HG03558 (cell line): Measurements from ENCODE around the gene NDUFV2.
A peak's percentile ranks its signal among the peaks of the same experiment; 100 is the strongest.
"Not testable (repeated sequence)": the region's sequence is repeated elsewhere in the genome, so short reads cannot be mapped to it uniquely, and the experiment has no call there.

Experiments
- ATAC-seq: cut with Tn5 transposase; IDR thresholded peaks from one replicate; pipeline ENCODE4 v1.9.1; 2021; ENCODE audit warnings: moderate number of reproducible peaks; ENCODE audit not compliant: unreplicated experiment; ENCODE audit errors: extremely low read depth

NDUFV2 gene

DNA sequence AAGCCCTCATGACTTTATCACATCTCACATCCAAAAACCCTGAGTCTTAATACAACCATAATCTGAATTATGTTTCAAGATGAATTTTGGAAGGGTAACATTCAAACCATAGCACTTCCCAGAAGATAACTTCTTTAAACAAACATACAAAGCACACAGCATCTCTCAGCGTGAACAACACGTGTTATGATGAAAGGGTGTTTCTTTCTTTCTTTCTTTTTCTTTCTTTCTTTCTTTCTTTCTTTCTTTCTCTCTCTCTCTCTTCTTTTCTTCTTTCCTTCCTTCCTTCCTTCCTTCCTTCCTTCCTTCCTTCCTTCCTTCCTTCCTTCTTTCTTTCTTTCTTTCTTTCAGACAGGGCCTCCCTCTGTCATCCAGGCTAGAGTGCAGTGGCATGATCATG, 13.8 kb upstream of the NDUFV2 start:
- ATAC-seq: not testable (repeated sequence)

DNA sequence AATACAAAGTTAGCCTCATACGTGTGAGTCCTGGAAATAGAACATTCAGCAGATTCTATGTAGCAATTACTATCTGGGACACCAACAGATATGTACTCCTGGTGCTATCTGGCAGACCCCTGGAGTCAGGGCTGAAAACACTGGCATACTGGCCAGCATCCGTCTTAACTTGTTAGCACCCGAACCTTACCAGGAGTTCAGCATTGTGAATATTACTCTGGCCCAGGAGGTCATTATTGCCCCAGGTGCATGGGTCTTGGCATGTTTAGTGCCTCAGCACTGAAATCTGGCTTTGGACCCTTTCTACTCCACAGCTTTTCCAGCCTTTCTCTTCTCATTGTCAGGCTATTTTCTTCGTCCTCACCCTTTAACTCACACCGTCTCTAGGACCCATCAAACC, 11.9 kb upstream of the NDUFV2 start:
- ATAC-seq: no peak

DNA sequence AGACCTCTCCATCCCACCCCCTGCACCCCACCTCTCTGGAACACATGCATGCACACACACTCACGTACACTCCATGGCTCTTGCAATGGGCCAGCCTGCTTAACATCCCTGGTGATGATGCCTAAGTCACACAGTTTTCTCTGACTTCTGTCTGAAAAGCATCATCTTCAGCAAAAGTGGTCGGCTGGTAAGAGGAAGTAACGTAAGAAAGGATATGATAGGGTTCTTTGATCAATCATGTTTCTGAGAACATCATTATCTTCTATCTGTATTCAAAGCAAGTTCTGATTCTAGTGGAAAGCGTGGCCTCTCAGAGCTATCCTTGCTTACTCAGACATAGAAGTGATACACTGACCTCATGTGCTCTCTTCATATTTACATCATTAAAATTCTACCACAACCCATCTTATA, 11.4 kb upstream of the NDUFV2 start:
- no peak for ATAC-seq

DNA sequence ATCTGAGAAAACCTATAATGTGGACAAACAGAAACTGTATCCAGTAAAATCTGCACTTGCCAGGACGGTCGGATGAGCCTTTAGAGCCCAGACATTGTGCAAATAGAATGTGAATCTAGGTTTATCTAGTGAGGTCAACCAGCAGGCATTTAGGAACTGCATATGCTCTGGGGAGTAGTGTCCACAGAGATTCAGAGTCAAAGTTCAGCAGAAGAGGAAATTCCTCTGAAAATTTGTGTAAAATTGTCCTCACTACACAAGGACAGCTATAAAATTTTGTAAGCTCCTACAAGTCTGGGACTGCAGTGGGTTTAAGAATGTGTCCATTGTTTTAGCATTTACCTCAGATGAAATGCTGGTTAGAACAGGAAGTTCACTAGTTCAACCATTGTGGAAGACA, 9.8 kb upstream of the NDUFV2 start:
- ATAC-seq: no peak

DNA sequence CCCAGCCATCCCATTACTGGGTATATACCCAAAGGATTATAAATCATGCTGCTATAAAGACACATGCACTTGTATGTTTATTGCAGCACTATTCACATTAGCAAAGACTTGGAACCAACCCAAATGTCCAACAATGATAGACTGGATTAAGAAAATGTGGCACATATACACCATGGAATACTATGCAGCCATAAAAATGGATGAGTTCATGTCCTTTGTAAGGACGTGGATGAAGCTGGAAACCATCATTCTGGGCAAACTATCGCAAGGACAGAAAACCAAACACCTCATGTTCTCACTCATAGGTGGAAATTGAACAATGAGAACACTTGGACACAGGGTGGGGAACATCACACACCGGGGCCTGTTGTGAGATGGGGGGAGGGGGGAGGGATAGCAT, 9.4 kb upstream of the NDUFV2 start:
- ATAC-seq: not testable (repeated sequence)

DNA sequence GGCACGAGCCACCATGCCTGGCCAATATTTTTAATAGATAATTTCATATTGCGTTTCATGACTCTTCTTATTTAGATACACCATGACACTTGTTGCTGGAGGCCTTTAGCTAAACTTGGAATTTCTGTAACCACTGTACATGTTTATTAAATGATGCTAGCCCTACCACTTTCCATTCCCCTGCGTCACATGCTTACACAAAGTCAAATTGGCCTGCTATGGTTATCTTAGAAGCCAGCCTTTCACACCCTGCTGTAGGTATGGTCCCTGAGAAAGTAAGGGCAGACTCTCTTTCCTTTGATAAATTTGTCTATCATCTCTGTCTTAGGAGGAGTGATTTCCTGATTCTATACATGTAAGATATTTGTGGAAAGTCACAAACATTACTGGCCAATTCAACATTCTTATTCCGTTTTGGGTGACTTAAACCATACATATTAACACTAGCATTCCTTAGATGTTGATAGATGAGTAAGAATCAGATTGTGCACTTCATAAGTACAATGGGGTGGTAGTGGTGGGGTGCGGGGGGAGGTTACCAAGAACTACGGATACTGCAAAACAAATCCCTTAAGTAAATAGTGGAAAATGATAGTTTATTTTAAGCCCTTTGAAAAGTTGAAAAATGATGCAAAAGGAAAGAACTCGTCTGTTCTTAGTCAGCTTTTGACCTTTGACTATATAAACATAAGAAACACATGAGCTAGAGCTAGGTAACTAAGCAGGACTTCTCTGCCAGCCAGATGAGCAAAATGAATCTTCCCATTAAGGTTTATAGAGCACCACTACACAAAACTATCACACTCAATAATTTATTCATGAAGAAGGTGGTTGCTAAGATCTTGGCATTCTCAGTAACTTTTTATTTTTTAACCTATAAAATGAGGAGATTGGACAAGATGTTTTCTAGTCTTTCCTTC, 7.9 kb upstream of the NDUFV2 start:
- no peak for ATAC-seq

DNA sequence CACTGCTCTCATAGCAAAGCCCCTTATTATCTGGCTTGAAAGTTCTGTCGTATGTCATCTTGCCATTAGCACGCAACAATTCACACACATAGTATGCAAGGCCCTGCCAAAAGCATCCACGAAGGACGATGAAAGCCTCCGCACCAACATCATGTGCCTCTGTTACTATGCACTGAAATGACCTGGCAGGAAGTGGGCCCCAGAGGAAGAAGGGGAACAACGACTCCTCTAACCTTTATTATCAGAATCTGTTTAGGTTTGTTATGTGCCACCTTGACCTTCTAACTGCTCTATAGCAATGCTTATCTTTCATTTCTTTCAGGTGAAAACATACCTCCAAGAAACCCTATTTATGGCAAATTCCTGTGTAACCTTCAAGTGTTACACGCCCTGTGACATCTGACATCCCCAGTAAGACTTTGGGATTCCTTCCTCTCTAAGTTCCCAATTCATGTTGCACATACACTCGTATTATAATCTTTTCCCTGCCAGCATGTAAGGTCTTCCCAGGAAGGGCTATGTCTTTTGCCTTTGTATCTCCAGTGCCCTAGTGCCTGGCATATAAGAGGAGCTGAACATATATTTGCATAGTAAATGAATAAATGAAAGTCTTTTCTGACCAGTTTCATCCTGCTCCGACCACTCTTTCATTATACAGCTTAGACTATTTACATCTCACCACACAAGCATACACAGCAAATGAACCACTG, 7.0 kb upstream of the NDUFV2 start:
- ATAC-seq: peak; percentile 62

DNA sequence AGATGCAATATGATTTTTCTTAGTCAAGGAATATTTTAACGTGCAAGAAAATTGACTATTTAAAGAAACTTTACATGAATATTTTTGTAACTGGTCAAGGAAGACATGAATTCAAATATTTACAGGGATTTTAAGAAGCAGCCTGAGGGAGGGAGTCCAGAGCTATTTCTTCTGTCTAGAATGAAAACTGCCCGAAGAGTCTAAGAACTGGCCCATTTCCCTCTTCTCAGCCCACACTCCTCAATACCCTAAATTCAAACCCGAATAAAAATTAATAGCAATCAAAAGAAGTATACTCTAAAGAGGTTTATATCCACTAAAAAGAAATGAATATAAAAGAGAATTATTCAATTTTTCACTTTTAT, 6.5 kb upstream of the NDUFV2 start:
- ATAC-seq: no peak

DNA sequence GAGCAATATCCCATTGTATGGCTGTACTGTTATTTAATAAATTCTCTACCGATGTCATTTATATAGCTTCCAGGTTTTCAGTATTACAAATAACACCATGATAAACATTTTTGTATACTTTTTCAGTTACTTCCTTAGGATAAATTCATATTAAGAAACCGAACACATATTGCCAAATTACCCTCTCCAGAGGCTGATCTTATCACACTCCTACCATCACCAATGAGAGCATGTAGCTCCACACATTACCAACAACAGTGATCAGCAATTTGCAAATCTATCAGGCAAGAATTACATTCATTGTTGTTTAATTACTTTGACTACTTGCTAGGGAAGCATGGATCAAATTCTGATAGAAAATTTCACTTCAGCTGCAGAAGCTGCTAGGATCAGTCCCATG, 5.8 kb upstream of the NDUFV2 start:
- ATAC-seq: no peak

DNA sequence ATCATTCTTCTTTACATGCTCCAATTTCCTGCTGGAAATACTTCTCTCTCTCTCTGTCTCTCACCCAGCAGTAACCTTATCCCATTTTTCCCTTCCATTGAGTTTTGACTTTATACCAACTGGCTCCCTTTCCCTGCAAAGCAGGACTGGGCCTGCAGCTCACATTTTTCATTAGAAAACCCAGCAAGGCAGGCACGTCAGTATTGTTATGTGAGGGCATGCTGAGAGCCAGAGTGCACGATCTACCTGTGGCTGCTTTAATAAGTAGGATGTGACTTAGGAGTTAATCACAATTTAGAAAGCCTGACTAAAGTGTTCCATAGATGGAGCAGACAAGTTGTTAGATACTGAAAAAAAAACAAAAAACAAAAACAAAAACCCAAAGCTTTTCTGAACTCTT, 5.2 kb upstream of the NDUFV2 start:
- no peak for ATAC-seq

DNA sequence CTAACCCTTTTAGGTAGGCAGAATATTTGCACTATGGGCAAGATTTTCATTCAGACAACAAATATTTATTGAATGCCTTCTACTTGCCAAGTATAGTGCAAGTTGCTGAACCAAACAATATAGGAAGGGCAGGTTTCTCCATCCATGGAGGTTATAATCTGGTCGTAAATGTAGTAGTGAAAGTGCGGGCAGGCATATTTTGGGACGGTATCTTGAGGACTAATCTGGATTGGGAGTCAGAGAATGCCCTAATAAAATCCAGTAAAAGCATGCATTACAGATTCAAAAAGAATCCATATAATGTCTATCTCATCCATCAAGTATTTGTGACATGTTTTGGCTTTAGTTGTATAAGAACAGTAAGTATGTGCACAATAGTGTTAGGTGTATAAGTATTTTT, 1.7 kb upstream of the NDUFV2 start:
- no peak for ATAC-seq

DNA sequence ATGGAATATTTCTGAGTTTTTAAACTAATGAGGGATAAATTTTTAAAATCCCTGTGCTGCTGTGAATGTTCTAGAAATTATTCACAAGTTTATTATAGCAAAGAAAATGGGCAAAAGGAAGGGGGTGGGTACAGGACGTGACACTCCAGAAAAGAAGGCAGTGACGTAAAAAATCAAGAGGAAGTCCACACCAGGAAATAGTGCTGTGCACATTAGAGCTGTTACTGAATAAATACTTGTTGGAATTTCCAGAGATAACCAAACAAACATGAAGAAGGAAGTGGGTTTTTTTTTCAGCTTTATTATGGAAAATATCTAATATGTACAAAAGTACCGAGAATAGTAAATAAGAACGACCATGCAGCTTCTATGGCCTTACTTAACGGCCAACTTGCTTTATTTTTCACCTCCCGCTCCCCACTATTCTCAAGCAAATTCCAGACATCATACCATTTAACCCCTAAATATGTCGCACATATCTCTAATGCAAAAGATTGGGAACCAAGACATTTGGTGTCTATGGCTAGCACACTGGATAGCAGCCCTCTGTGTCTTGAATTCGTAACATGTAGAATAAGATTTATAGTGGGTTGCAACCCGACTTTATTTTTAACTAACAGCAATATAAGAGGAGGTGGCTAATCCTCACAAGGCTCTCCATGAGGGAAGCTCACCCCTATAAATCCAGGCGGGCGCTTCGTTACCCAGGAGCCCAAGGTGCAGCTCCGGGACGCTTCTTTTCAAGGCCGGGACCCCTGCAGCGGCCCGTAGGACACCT, 580 bp upstream of the NDUFV2 start:
- ATAC-seq: no peak

DNA sequence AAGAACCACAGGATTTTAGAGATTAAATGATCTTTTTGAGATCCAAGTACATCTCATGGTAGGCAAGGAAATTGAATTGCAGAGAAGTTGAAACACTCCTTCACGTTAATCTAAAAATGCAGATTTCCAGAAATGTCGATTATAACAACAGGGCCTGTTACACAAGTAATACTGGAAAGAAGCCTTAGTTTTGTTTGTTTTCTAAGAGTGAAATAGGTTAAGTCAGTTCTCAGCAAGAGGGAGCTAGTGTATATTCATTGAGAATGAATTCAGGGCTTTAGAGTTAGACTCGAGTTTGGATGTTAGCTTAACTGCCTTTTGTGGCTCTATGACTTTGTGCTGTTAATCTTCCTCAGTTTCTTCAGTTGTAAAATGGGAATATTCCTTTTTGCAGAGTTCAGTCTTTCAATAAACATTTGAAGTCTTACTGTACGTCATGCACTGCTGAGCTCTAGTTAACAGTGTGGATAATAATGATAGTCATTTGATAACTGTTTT, 926 bp downstream of the NDUFV2 start:
- no peak for ATAC-seq

DNA sequence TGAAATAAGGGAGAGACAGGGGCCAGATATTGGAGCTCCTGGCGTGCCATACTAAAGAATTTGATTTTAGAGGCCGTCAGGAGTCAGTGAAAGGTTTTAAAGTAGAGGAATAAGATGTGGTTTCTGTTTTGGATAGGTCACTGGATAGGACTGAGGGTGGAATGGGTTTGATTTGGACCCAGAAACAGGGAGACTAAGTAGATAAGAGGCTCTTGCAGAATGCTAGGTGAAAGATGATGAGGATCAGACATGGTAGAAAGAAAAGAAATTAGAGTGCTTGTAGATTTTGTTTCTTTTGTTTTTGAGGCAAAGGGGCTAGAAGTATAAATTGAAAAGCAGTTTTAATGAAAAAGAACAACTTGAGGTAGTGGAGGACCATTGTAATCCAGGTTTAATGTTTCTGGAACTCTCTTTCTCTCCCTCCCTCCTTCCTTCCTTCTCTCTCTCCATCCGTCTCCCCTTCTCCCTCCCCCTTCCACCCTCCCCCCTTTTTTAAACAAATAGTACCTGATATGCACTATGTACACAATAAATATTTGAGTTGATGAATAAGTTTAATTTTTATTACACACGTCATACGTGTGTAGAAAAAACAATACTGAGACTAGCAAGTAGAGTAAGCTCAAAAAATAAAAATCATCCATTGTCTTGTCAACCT, 1.9 kb downstream of the NDUFV2 start:
- ATAC-seq: no peak

DNA sequence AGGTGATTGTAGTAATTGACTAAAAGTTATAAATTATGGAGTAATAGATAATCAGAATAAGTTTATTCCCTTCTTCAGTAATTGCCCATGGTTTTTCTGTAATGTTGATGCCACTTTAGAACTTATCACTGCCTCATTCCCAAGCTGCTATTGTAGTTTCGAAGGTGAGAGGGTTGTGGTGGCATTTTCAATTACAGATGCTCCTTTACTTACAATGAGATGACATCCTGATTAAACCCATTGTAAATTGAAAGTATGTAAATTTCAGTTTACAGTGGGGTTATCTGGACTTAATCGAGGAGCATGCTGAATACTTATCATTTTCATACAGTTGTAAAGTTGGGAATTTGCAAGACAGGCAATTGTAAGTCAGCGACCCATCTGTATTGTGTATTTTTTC, 2.9 kb downstream of the NDUFV2 start:
- ATAC-seq: no peak

DNA sequence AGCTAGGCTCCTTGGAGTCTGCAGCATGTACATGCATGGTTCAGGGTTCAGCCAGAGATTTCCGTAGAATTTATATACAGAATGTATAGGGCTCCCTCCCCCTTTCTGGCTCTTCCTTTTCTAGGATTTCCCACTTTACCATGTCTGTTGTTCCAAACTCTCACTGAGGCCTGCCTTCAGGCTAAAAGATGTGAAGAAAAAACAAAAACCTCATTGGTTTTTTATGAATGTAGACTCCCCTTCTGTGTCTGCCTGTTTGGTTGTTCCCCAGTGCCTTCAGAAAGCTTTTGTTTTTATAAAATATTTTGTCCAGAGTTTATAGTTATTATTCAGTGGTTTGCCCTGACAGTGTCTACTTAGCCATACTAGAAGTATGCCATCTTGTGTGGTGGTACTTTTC, 3.6 kb downstream of the NDUFV2 start:
- ATAC-seq: no peak

DNA sequence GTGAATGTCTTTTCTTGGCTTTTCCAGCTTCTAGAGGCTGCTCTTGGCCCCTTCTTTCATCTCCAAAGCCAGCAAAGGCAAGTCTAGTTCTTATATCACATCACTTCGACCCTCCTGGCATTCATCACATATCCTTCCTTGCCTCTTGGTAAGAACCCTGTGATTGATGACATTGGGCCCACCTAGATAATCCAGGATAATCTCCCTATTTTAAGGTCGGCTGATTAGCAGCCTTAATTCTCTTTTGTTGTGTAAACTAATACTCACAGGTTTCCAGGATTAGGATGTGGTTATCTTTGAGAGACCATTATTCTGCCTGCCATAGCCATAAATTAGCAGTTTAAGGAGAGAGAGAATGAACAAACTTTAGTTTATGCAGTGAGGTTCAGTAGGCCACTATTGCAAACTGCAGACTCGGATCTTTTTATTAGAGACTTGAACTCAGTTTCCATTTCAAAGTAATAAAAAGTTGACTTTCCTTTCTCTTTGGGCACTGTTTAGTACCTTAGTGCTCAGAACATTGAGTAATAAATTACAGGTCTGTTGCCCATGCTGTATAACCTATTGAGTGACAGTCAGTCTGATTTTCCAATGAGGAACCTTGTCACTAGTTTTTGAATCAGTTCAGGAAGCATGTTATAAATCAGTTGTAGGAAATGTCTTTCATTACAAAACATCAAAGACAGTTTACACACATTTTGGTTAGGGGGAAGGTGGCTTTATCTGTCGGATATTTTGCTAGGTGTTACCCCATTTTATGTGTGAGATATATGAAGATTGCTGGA, 4.5 kb downstream of the NDUFV2 start:
- no peak for ATAC-seq

DNA sequence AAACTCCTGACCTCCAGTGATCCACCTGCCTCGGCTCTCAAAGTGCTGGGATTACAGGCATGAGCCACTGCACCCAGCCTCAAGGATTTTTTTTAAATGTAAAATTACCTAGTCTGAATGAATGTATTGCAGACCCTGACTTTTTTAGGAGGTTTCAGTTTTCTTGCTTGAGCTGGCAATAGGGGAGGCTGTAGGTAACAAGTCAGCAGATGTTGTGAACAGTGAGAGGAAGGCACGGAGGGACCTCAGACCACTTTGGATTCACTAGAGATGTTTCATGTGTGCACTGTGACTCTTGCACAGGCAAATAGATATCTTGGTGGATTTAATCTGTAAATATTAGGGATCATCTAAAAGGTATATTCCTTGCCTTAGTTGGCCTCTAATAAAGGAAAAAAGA, 6.4 kb downstream of the NDUFV2 start:
- ATAC-seq: no peak

DNA sequence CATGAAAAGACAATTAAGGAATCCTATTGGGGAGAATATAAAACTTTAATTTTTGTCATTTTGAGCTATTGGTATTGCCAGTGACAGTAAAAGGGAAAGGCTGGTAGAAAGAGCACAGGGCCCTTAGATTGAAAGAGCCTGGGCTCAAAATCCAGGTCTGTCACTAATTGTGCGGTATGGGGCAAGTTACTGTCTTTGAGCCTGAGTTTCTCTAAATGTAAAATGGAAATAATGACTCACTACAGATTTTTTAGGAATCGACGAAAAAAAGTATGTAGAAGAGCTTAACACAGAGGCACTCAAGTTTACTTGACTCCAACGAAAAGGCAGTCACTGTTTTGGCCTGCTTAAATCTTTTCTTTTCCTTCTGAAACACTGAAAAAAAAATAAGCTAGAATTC, 7.0 kb downstream of the NDUFV2 start:
- ATAC-seq: no peak
